K562 (cell line): ENCODE data around the gene TMEM14C. TPM values are rescaled to one million over a fixed set of nuclear protein-coding genes. Genes with fewer than 3 reads are reported as not detected.

ENCODE experiments used
- ADNP ChIP-seq: fragments of 200-800 bp; sonication (Bioruptor generic); IDR thresholded peaks from 2 replicates; pipeline ENCODE4 v1.6.1; 2016; ENCODE audit warnings: missing genetic modification characterization, missing compliant biosample characterization
- BRCA1 ChIP-seq, 2 experiments: fragments of 450-650 bp in 1 of 2; sonication (generic) in 1 of 2; formaldehyde crosslinking in 1 of 2; IDR thresholded peaks; 2 replicates each; pipeline versions ENCODE4 v1.5.0 to v1.6.1; 2017 to 2020; ENCODE audit warnings: mild to moderate bottlenecking in 1 of 2, missing genetic modification reagents in 1 of 2
- CBFA2T2 ChIP-seq: fragments of 450-650 bp; conservative IDR thresholded peaks from 2 replicates; pipeline ENCODE4 v1.6.1; 2017; ENCODE audit warnings: mild to moderate bottlenecking
- CSDE1 ChIP-seq, 2 experiments: fragments of 450-650 bp; IDR thresholded peaks; 2 replicates each; pipeline ENCODE4 v1.6.1; 2016; ENCODE audit warnings: mild to moderate bottlenecking in 1 of 2
- GATAD2B ChIP-seq: fragments of 450-650 bp; IDR thresholded peaks from 2 replicates; pipeline ENCODE4 v1.6.1; 2017; ENCODE audit warnings: mild to moderate bottlenecking, borderline replicate concordance
- HDAC8 ChIP-seq: fragments of 450-650 bp; IDR thresholded peaks from 2 replicates; pipeline ENCODE4 v1.6.1; 2016; ENCODE audit warnings: mild to moderate bottlenecking, missing genetic modification characterization, moderate library complexity, missing compliant biosample characterization
- HDGF ChIP-seq: fragments of 450-650 bp; IDR thresholded peaks from 2 replicates; pipeline ENCODE4 v1.6.1; 2016
- LEF1 ChIP-seq: fragments of 450-650 bp; IDR thresholded peaks from 2 replicates; pipeline ENCODE4 v1.6.1; 2016; ENCODE audit warnings: mild to moderate bottlenecking
- MXI1 ChIP-seq: IDR thresholded peaks from 2 replicates; pipeline ENCODE4 v1.6.1; 2011; ENCODE audit warnings: low read depth, mild to moderate bottlenecking, improper control_type of control experiment, low read length
- MYC ChIP-seq, 2 experiments: fragments of 250-450 bp in 1 of 2; sonication (Bioruptor Pico) in 1 of 2; IDR thresholded peaks; 2 replicates each; pipeline versions ENCODE4 v1.5.1 to v1.6.1; 2012 to 2021; ENCODE audit warnings: low read depth in 2 of 2, borderline replicate concordance in 1 of 2, improper control_type of control experiment in 1 of 2, low read length in 1 of 2, mild to moderate bottlenecking in 1 of 2, moderate library complexity in 1 of 2
- NFIC ChIP-seq: fragments of 450-650 bp; IDR thresholded peaks from 2 replicates; pipeline ENCODE4 v1.6.1; 2017; ENCODE audit warnings: mild to moderate bottlenecking, inconsistent platforms
- NFXL1 ChIP-seq: fragments of 450-650 bp; formaldehyde crosslinking; IDR thresholded peaks from 2 replicates; pipeline ENCODE4 v1.4.0; 2021; ENCODE audit warnings: mild to moderate bottlenecking
- POLR2B ChIP-seq: fragments of 450-650 bp; IDR thresholded peaks from 2 replicates; pipeline ENCODE4 v1.6.1; 2018; ENCODE audit warnings: low read depth; ENCODE audit not compliant: partially characterized antibody
- PPARD ChIP-seq: fragments of 250-450 bp; sonication (Bioruptor Pico); IDR thresholded peaks from 2 replicates; pipeline ENCODE4 v1.8.0; 2022; ENCODE audit warnings: inconsistent platforms, mild to moderate bottlenecking, moderate library complexity
- SOX6 ChIP-seq: fragments of 450-650 bp; IDR thresholded peaks from 2 replicates; pipeline ENCODE4 v1.6.1; 2014; ENCODE audit warnings: mild to moderate bottlenecking
- SP2 ChIP-seq: IDR thresholded peaks from 2 replicates; pipeline ENCODE4 v1.6.1; 2011; ENCODE audit warnings: mild to moderate bottlenecking, low read depth, low read length, moderate library complexity; ENCODE audit not compliant: poor library complexity, severe bottlenecking; ENCODE audit errors: extremely low read depth
- ZBTB7A ChIP-seq: IDR thresholded peaks from 2 replicates; pipeline ENCODE4 v1.6.1; 2011; ENCODE audit warnings: low read depth, mild to moderate bottlenecking, low read length, moderate library complexity, borderline replicate concordance; ENCODE audit not compliant: control insufficient read depth
- ZC3H4 ChIP-seq: sonication (generic); formaldehyde crosslinking; IDR thresholded peaks from 2 replicates; pipeline ENCODE4 v1.9.0; 2021; ENCODE audit warnings: missing genetic modification reagents, borderline replicate concordance
- ZNF12 ChIP-seq: sonication (generic); formaldehyde crosslinking; IDR thresholded peaks from 2 replicates; pipeline ENCODE4 v1.4.0; 2020; ENCODE audit warnings: mild to moderate bottlenecking, missing genetic modification reagents
- polyA plus RNA-seq, 8 experiments: library from polyadenylated mRNA; depleted of rRNA in 4 of 8; stranded (reverse) in 5 of 8; unstranded in 3 of 8; fragments of >200 nt; fragmentation: Nextera tagmentation in 2 of 8; fragmentation: Illumina TruSeq in 1 of 8; extraction: Ambion mirVana in 2 of 8; extraction: Trizol in 1 of 8; gene quantifications; 2 replicates each; pipeline versions ENCODE4 v1.2.1 to v1.2.3, GENCODE V29; 2011 to 2014; ENCODE audit warnings: inconsistent platforms in 1 of 8, missing spikeins in 1 of 8
- total RNA-seq, 7 experiments: library from RNA; depleted of rRNA in 6 of 7; stranded (reverse); fragments of >200 nt in 6 of 7; fragmentation: Illumina TruSeq in 2 of 7; extraction: Trizol in 2 of 7; gene quantifications; 2 replicates each; pipeline versions ENCODE4 v1.2.1 to v1.2.3, GENCODE V29; 2011 to 2021; ENCODE audit warnings: low replicate concordance in 1 of 7
- TF ChIP-seq, protein P1 (sequence below), 2 experiments: fragments of 450-650 bp in 1 of 2; IDR thresholded peaks; 2 replicates each; pipeline ENCODE4 v1.6.1; 2011 to 2017; ENCODE audit warnings: low read depth in 2 of 2, antibody characterized with exemption in 1 of 2, borderline replicate concordance in 1 of 2, low read length in 1 of 2, mild to moderate bottlenecking in 1 of 2, mixed read lengths in 1 of 2; ENCODE audit not compliant: control insufficient read depth in 1 of 2
- TF ChIP-seq, protein P2 (sequence below): sonication (generic); formaldehyde crosslinking; IDR thresholded peaks from 2 replicates; pipeline ENCODE4 v1.8.0; 2023; ENCODE audit warnings: mild to moderate bottlenecking, missing genetic modification reagents
- TF ChIP-seq, protein P3 (sequence below): fragments of 250-450 bp; sonication (Bioruptor Pico); IDR thresholded peaks from 2 replicates; pipeline ENCODE4 v1.5.0; 2020; ENCODE audit warnings: mild to moderate bottlenecking, borderline replicate concordance

TMEM14C gene
- total and polyA plus RNA-seq, 9 of the 15 experiments (the other 6 are each of a cell fraction or from before 2014, with no cell fraction given): 151 to 496 (median 263) TPM

DNA sequence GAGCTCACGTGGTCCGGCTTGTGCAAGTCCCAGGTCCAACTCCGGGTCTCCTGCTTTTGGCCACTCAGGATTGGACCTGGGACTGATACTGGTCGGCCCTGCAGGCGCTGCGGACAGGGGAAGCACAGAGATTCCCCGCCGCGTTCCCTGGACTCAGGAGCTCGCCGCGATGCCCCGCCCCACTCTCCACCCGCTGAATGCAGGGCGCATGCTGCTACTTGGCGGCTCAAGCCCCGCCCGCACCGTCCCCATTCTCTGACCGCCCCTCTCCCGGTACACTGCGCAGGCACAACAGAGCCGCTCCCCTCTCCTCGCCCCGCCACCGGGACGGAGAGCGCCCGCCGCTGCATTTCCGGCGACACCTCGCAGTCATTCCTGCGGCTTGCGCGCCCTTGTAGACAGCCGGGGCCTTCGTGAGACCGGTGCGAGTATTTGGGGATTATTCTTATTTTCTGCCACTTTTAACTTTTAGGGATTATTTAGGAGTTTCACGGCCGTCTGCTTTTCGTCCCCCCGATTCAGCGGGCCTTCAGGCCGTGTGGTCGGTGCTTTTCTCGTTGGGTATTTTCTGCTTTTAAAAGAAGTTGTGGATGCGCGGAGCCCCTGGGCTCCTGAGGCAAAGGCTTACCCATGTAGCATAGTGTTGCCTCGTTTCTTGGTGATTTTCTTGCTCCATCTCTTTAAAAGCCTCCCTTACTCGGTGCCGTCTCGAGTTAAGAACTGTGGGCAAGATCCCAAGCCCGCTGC is at the start of gene TMEM14C (continued):
- TF ChIP-seq, protein P1, sequence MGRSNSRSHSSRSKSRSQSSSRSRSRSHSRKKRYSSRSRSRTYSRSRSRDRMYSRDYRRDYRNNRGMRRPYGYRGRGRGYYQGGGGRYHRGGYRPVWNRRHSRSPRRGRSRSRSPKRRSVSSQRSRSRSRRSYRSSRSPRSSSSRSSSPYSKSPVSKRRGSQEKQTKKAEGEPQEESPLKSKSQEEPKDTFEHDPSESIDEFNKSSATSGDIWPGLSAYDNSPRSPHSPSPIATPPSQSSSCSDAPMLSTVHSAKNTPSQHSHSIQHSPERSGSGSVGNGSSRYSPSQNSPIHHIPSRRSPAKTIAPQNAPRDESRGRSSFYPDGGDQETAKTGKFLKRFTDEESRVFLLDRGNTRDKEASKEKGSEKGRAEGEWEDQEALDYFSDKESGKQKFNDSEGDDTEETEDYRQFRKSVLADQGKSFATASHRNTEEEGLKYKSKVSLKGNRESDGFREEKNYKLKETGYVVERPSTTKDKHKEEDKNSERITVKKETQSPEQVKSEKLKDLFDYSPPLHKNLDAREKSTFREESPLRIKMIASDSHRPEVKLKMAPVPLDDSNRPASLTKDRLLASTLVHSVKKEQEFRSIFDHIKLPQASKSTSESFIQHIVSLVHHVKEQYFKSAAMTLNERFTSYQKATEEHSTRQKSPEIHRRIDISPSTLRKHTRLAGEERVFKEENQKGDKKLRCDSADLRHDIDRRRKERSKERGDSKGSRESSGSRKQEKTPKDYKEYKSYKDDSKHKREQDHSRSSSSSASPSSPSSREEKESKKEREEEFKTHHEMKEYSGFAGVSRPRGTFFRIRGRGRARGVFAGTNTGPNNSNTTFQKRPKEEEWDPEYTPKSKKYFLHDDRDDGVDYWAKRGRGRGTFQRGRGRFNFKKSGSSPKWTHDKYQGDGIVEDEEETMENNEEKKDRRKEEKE (IDR thresholded peaks at IDR 0.05; ENCODE audit: borderline replicate concordance in 1 of 2, control insufficient read depth in 1 of 2, low read depth in 2 of 2, low read length in 1 of 2): 0 out of 4 replicates have a peak, but pooled peaks of 1 of the 2 experiments have one; percentile 34
- TF ChIP-seq CBFA2T2: 0 out of 2 replicates have a peak, but pooled peaks have one; percentile 30
- TF ChIP-seq ZNF12: no peak
- TF ChIP-seq LEF1: no peak
- peak; percentile 60 for TF ChIP-seq MXI1
- no peak for TF ChIP-seq PPARD (CRISPR knock-in tag)
- TF ChIP-seq ZBTB7A: peak; percentile 70; the same call in 1 of the 2 replicates
- TF ChIP-seq BRCA1 (IDR thresholded peaks at IDR 0.05): no peak
- TF ChIP-seq BRCA1 (CRISPR knock-in tag; IDR thresholded peaks at IDR 0.05): no peak
- no peak for TF ChIP-seq HDGF
- peak; percentile 34 for TF ChIP-seq SOX6
- TF ChIP-seq HDAC8: no peak
- no peak for TF ChIP-seq NFXL1 (CRISPR knock-in tag)
- peak; percentile 95 for TF ChIP-seq POLR2B
- no peak for TF ChIP-seq ADNP (tag)
- TF ChIP-seq MYC (IDR thresholded peaks at IDR 0.05; ENCODE audit: low read depth, low read length): peak; percentile 97
- no peak for TF ChIP-seq MYC (CRISPR knock-in tag; IDR thresholded peaks at IDR 0.05; ENCODE audit: borderline replicate concordance, low read depth)
- TF ChIP-seq, protein P2, sequence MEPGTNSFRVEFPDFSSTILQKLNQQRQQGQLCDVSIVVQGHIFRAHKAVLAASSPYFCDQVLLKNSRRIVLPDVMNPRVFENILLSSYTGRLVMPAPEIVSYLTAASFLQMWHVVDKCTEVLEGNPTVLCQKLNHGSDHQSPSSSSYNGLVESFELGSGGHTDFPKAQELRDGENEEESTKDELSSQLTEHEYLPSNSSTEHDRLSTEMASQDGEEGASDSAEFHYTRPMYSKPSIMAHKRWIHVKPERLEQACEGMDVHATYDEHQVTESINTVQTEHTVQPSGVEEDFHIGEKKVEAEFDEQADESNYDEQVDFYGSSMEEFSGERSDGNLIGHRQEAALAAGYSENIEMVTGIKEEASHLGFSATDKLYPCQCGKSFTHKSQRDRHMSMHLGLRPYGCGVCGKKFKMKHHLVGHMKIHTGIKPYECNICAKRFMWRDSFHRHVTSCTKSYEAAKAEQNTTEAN (CRISPR knock-in tag): 0 out of 2 replicates have a peak, but pooled peaks have one; percentile 74
- peak; percentile 77; the same call in 1 of the 2 replicates for TF ChIP-seq NFIC
- TF ChIP-seq ZC3H4 (CRISPR knock-in tag): no peak
- TF ChIP-seq SP2: no peak
- no peak for TF ChIP-seq GATAD2B
- no peak for TF ChIP-seq CSDE1 (IDR thresholded peaks at IDR 0.05)
- TF ChIP-seq, protein P3, sequence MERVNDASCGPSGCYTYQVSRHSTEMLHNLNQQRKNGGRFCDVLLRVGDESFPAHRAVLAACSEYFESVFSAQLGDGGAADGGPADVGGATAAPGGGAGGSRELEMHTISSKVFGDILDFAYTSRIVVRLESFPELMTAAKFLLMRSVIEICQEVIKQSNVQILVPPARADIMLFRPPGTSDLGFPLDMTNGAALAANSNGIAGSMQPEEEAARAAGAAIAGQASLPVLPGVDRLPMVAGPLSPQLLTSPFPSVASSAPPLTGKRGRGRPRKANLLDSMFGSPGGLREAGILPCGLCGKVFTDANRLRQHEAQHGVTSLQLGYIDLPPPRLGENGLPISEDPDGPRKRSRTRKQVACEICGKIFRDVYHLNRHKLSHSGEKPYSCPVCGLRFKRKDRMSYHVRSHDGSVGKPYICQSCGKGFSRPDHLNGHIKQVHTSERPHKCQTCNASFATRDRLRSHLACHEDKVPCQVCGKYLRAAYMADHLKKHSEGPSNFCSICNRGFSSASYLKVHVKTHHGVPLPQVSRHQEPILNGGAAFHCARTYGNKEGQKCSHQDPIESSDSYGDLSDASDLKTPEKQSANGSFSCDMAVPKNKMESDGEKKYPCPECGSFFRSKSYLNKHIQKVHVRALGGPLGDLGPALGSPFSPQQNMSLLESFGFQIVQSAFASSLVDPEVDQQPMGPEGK: no peak
